Measurements from ENCODE around the gene FBXW2. TPM values are rescaled to one million over a fixed set of nuclear protein-coding genes. Genes with fewer than 3 reads are reported as not detected.
A peak's percentile ranks its signal among the peaks of the same experiment; 100 is the strongest.

FBXW2 gene
- total RNA-seq, 4 donors from 2014 or later, result 46.9 to 54.8 (median 50.1) TPM

DNA sequence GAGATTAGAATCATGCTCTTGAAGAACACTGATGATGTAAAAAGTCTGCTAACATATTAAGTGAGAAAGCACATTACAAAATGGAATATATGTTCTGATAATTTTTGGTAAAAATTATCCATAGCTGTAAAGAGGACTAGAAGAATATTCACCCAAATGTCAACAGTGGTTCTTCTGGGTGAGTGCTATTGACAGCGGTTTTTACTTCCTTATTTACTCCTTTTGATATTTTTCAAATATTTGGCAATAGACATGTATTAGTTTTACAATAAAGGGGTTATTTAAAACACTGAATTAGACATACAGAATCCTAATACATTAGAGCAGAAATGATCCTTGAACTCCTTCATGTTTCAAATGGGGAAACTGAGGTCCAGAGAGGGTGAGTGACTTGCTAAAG, 52.0 kb downstream of the FBXW2 start:
- Histone ChIP-seq H3K9me3 (no peaks in the 10 kb centered on the region), H3K4me1 (no peaks in the 10 kb centered on the region), H3K27me3 (no peaks in the 10 kb centered on the region), H3K27ac (no peak overlapping the region), H3K36me3 (no peaks in the 10 kb centered on the region), H3K4me3 (replicated peaks in 1 of 3) (no peak overlapping the region)
- WGBS, 2 donors, result 68 to 80% methylated on average over 1 of the region's 1 CpG
- DNase-seq, result no peak
- no peak for TF ChIP-seq POLR2A (IDR thresholded peaks at IDR 0.05)
- TF ChIP-seq, protein P1, sequence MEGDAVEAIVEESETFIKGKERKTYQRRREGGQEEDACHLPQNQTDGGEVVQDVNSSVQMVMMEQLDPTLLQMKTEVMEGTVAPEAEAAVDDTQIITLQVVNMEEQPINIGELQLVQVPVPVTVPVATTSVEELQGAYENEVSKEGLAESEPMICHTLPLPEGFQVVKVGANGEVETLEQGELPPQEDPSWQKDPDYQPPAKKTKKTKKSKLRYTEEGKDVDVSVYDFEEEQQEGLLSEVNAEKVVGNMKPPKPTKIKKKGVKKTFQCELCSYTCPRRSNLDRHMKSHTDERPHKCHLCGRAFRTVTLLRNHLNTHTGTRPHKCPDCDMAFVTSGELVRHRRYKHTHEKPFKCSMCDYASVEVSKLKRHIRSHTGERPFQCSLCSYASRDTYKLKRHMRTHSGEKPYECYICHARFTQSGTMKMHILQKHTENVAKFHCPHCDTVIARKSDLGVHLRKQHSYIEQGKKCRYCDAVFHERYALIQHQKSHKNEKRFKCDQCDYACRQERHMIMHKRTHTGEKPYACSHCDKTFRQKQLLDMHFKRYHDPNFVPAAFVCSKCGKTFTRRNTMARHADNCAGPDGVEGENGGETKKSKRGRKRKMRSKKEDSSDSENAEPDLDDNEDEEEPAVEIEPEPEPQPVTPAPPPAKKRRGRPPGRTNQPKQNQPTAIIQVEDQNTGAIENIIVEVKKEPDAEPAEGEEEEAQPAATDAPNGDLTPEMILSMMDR (IDR thresholded peaks at IDR 0.05), result no peak
- intact Hi-C loops (cut with DNase I), result no loop called here

DNA sequence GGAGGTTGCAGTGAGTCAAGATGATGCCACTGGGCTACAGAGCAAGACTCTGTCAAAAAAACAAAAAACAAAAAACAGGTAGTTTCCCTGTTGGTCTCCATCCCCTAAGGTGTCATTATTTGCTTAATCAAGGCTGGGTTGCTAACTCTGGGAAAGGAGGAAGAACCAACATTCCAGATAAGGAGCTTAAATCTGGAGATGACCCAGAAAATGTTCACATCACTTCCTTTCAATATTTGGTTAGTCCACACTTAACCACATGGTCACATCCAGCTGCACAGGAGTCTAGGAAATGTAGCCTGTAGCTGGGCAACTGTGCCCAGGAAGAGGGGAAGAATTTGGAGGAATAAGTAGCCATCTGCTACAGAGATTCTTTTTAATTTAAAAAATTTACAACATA, 53.1 kb downstream of the FBXW2 start:
- Histone ChIP-seq H3K27ac (no peak overlapping the region), H3K4me3 (replicated peaks in 1 of 3) (no peak overlapping the region), H3K4me1 (peaks cover 4 to 5% of the 10 kb centered on the region in 2 donors), H3K27me3 (no peaks in the 10 kb centered on the region), H3K36me3 (no peaks in the 10 kb centered on the region), H3K9me3 (no peaks in the 10 kb centered on the region)
- no peak for DNase-seq
- TF ChIP-seq, protein P1 (IDR thresholded peaks at IDR 0.05), result no peak
- no peak for TF ChIP-seq POLR2A (IDR thresholded peaks at IDR 0.05)
- intact Hi-C loops (cut with DNase I), result no loop called here

DNA sequence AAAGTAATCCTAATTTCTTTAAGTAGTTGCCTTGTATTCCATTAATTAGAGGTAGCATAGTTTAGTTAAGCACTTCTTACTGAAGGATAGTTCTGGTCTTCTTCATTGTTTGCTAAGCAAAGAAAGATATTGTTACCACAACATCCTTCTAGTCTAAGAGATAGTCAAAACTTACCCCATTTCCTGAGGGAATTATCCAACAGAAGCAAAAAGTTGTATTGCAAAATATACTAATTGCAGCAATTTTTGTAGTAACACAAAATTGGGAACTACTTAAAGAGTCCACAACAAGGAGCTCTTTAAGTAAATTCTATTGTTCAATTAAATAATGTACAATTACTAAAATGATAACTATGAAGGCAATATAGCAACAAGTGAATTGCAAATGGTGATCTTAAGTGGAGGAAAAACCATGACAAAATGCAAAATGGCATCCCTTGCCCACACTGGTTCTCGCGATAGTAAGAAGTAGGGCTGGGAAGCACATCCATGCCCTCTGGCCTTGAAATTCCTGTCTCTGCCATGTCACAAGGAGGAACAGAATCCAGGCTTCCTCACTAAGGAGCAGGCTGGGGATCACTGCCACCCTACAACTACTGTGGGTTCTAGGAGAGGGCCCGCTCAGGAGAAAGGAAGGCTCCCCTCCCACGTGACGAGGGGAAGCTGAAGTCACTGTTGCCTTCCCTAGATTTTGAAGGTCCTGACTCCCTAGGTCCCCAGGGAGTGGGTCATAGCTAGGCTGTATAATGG, 55.6 kb downstream of the FBXW2 start:
- Histone ChIP-seq H3K27me3 (no peaks in the 10 kb centered on the region), H3K27ac (no peak overlapping the region), H3K4me3 (replicated peaks in 1 of 3) (no peak overlapping the region), H3K9me3 (no peaks in the 10 kb centered on the region), H3K36me3 (no peaks in the 10 kb centered on the region), H3K4me1 (peaks cover 18 to 26% of the 10 kb centered on the region in 2 donors)
- no peak for DNase-seq
- no peak for TF ChIP-seq POLR2A (IDR thresholded peaks at IDR 0.05)
- TF ChIP-seq, protein P1 (IDR thresholded peaks at IDR 0.05), result no peak
- intact Hi-C loops (cut with DNase I), result no loop called here
- whole genome bisulfite sequencing, 2 donors, result 90 to 96% methylated on average over 5 of the region's 5 CpGs

DNA sequence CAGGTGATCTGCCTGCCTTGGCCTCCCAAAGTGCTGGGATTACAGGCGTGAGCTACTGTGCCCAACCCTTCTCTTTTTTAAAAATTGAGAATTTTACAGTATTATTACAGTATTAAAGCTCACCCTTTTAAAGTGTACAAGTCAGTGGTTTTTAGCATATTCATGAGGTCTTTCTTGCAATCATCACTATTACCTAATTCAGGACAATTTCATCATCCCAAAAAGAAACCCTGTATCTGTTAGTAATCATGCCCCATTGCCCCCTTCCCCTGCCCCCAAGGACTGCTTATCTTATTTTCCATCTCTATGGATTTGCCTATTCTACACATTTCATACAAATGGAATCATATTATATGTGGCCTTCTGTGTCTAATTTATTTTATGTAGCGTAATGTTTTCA, 56.3 kb downstream of the FBXW2 start:
- WGBS, 2 donors, result 95 to 97% methylated on average over 2 of the region's 2 CpGs
- no peaks in the 10 kb centered on the region for H3K36me3 ChIP-seq
- no peak overlapping the region for H3K4me3 ChIP-seq (replicated peaks in 1 of 3)
- DNase-seq, result no peak
- no peaks in the 10 kb centered on the region for H3K27me3 ChIP-seq
- intact Hi-C loops (cut with DNase I), result no loop called here
- H3K9me3 ChIP-seq, result no peaks in the 10 kb centered on the region
- H3K4me1 ChIP-seq, result peaks cover 20 to 34% of the 10 kb centered on the region in 2 donors
- no peak for TF ChIP-seq POLR2A (IDR thresholded peaks at IDR 0.05)
- TF ChIP-seq, protein P1 (IDR thresholded peaks at IDR 0.05), result no peak
- H3K27ac ChIP-seq, result no peak overlapping the region

DNA sequence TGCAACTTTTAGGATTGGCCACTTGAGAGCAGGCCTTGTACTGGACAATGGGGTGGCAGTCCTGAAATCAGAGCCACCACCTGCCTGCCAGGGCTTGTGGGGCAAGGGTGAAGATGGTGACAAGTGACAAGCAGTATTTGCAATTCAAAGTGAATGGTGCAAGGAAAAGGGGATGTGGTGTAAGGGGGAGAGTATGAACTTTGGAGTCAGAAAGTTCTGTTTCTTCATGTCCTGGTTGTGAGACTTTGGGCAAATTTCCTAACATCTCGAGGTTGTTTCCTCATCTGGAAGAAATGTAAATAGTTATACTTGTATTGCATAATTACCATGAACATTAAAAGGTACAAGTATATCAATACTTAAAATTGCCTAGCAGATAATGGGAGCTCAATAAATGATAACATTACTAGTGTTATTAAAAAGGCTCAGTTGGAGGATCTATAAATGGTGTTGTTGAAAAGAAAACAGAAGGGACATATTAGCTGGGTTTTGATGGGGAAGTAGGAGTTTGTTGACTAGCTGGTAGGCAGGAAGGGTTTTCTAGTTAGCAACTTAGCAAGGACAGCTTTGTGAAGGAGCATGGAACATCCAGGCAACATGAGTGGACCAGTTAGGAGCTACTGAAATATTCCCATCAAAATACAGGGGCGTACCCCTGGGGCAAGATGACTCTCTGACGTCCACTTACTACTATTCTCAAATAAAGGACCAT, 57.6 kb downstream of the FBXW2 start:
- 83 to 88% methylated on average over 3 of the region's 3 CpGs for WGBS, 2 donors
- Histone ChIP-seq H3K4me1 (peaks cover 32 to 46% of the 10 kb centered on the region in 2 donors), H3K27me3 (no peaks in the 10 kb centered on the region), H3K27ac (peak overlapping the region; percentile 27 to 94 (median 93)), H3K9me3 (no peaks in the 10 kb centered on the region), H3K36me3 (no peaks in the 10 kb centered on the region), H3K4me3 (replicated peaks in 1 of 3) (no peak overlapping the region)
- TF ChIP-seq, protein P1 (IDR thresholded peaks at IDR 0.05), result no peak
- no peak for TF ChIP-seq POLR2A (IDR thresholded peaks at IDR 0.05)
- DNase-seq, result peak; percentile 22 to 39
- intact Hi-C loops (cut with DNase I), result no loop called here
